Measurements from ENCODE around the gene LIPK. TPM values are rescaled to one million over a fixed set of nuclear protein-coding genes. Genes with fewer than 3 reads are reported as not detected.

Gene LIPK
- polyA plus RNA-seq, 1 donor (not counting 4 experiments of a cell fraction or from before 2014, with no cell fraction given) = 0.56 TPM

DNA sequence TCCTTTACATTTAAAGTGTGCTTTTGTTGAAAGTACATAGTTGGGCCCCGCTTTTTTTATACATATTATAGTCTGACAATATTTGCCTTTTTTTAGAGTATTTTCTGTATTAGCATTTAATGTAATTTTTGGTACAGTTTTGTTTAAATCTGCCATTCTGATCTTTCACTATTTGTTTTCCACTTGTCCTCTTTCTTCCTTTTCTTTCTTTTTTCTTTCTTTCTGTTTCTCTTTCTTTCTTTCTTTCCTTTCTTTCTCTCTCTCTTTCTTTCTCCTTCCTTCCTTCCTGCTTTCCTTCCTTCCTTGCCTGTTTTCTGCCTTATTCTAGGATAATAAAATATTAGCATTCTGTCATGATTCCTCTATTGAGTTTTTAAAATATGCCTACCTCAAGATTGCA, 9.5 kb downstream of the LIPK start:
- FAIRE-seq = no peak
- no peaks in the 10 kb centered on the region for H3K9me1 ChIP-seq (ENCODE audit: control insufficient read depth, extremely low read depth, insufficient read depth, low read length)
- H3K4me3 ChIP-seq (ENCODE audit: control insufficient read depth in 2 of 3, extremely low read depth in 1 of 3, insufficient read depth in 2 of 3, low read depth in 1 of 3, low read length in 3 of 3) = no peak overlapping the region
- H3K79me2 ChIP-seq (ENCODE audit: control insufficient read depth, insufficient read depth, low read length) = no peaks in the 10 kb centered on the region
- H3K9ac ChIP-seq (ENCODE audit: control insufficient read depth, extremely low read depth, insufficient read depth, low read length) = no peak overlapping the region
- H3K4me1 ChIP-seq (ENCODE audit: control insufficient read depth, extremely low read depth, insufficient read depth, low read length) = no peaks in the 10 kb centered on the region
- no peak overlapping the region for H3K4me2 ChIP-seq (ENCODE audit: control insufficient read depth, extremely low read depth, insufficient read depth, low read depth, low read length)
- H3K27ac ChIP-seq (ENCODE audit: control insufficient read depth, insufficient read depth, low read length) = no peak overlapping the region
- DNase-seq (ENCODE audit: low read depth, low spot score) = no peak
- H2AFZ ChIP-seq (ENCODE audit: control insufficient read depth, low read length) = no peak overlapping the region
- no peak for TF ChIP-seq EZH2 (IDR thresholded peaks at IDR 0.05; ENCODE audit: low read length)
- TF ChIP-seq, protein P1, sequence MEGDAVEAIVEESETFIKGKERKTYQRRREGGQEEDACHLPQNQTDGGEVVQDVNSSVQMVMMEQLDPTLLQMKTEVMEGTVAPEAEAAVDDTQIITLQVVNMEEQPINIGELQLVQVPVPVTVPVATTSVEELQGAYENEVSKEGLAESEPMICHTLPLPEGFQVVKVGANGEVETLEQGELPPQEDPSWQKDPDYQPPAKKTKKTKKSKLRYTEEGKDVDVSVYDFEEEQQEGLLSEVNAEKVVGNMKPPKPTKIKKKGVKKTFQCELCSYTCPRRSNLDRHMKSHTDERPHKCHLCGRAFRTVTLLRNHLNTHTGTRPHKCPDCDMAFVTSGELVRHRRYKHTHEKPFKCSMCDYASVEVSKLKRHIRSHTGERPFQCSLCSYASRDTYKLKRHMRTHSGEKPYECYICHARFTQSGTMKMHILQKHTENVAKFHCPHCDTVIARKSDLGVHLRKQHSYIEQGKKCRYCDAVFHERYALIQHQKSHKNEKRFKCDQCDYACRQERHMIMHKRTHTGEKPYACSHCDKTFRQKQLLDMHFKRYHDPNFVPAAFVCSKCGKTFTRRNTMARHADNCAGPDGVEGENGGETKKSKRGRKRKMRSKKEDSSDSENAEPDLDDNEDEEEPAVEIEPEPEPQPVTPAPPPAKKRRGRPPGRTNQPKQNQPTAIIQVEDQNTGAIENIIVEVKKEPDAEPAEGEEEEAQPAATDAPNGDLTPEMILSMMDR (optimal IDR thresholded peaks at IDR 0.05 in 1 of 3, IDR thresholded peaks at IDR 0.05 in 1 of 3, conservative IDR thresholded peaks at IDR 0.05 in 1 of 3; ENCODE audit: extremely low read depth in 1 of 3, insufficient read depth in 2 of 3, low read length in 3 of 3) = no peak
- dilution Hi-C loops (cut with MboI; ENCODE audit: extremely low pct_ligation_motif_present, low sequenced_read_pairs) = no loop called here
- no peaks in the 10 kb centered on the region for H3K27me3 ChIP-seq (ENCODE audit: control insufficient read depth, extremely low read depth, insufficient read depth, low read length)
- no peaks in the 10 kb centered on the region for H3K9me3 ChIP-seq (ENCODE audit: control insufficient read depth, low read depth, low read length)
- no peaks in the 10 kb centered on the region for H3K36me3 ChIP-seq (ENCODE audit: control insufficient read depth in 2 of 2, extremely low read depth in 1 of 2, insufficient read depth in 2 of 2, low read length in 2 of 2)
- H4K20me1 ChIP-seq (ENCODE audit: control insufficient read depth, extremely low read depth, insufficient read depth, low read length) = no peaks in the 10 kb centered on the region

DNA sequence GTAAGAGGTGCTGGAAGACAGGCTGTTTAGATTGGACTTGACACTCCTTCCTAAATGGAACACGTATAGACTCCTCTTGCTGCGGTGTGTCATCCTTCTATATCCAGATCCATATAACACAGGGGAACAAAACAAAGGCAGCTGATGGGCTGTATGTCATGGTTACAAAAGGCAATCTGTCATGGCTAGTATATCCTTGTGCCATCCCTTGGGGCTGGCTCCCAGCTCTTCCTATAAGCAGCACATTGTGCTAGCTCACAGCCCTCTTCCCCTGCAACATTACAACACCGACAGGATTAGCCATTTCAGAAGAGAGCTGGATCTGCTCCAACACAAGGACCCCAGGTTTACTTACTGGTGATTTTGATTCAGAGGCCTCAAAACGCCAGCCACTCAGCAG, 15.3 kb downstream of the LIPK start:
- H3K4me2 ChIP-seq (ENCODE audit: control insufficient read depth, extremely low read depth, insufficient read depth, low read depth, low read length) = no peak overlapping the region
- FAIRE-seq = no peak
- H2AFZ ChIP-seq (ENCODE audit: control insufficient read depth, low read length) = no peak overlapping the region
- no peaks in the 10 kb centered on the region for H4K20me1 ChIP-seq (ENCODE audit: control insufficient read depth, extremely low read depth, insufficient read depth, low read length)
- DNase-seq (ENCODE audit: low read depth, low spot score) = no peak
- no peaks in the 10 kb centered on the region for H3K9me3 ChIP-seq (ENCODE audit: control insufficient read depth, low read depth, low read length)
- H3K4me3 ChIP-seq (ENCODE audit: control insufficient read depth in 2 of 3, extremely low read depth in 1 of 3, insufficient read depth in 2 of 3, low read depth in 1 of 3, low read length in 3 of 3) = no peak overlapping the region
- H3K4me1 ChIP-seq (ENCODE audit: control insufficient read depth, extremely low read depth, insufficient read depth, low read length) = no peaks in the 10 kb centered on the region
- H3K27ac ChIP-seq (ENCODE audit: control insufficient read depth, insufficient read depth, low read length) = no peak overlapping the region
- H3K9ac ChIP-seq (ENCODE audit: control insufficient read depth, extremely low read depth, insufficient read depth, low read length) = no peak overlapping the region
- H3K79me2 ChIP-seq (ENCODE audit: control insufficient read depth, insufficient read depth, low read length) = no peaks in the 10 kb centered on the region
- H3K27me3 ChIP-seq (ENCODE audit: control insufficient read depth, extremely low read depth, insufficient read depth, low read length) = no peaks in the 10 kb centered on the region
- dilution Hi-C loops (cut with MboI; ENCODE audit: extremely low pct_ligation_motif_present, low sequenced_read_pairs) = no loop called here
- H3K9me1 ChIP-seq (ENCODE audit: control insufficient read depth, extremely low read depth, insufficient read depth, low read length) = no peaks in the 10 kb centered on the region
- TF ChIP-seq, protein P1 (optimal IDR thresholded peaks at IDR 0.05 in 1 of 3, IDR thresholded peaks at IDR 0.05 in 1 of 3, conservative IDR thresholded peaks at IDR 0.05 in 1 of 3; ENCODE audit: extremely low read depth in 1 of 3, insufficient read depth in 2 of 3, low read length in 3 of 3) = no peak
- TF ChIP-seq EZH2 (IDR thresholded peaks at IDR 0.05; ENCODE audit: low read length) = no peak
- no peaks in the 10 kb centered on the region for H3K36me3 ChIP-seq (ENCODE audit: control insufficient read depth in 2 of 2, extremely low read depth in 1 of 2, insufficient read depth in 2 of 2, low read length in 2 of 2)
